Measurements from ENCODE around the gene STARD6. TPM values are rescaled to one million over a fixed set of nuclear protein-coding genes. Genes with fewer than 3 reads are reported as not detected.

STARD6 gene
- total and polyA plus RNA-seq, 12 donors = 0.06 TPM; not detected in 11

- TF ChIP-seq CTCF (IDR thresholded peaks at IDR 0.05) (no peak), POLR2A (IDR thresholded peaks at IDR 0.05) (no peak)
- no peaks in the 10 kb centered on the region for H3K4me1 ChIP-seq (replicated peaks in 1 of 2)
- intact Hi-C loops (cut with DNase I) = no loop called here
- H3K27ac ChIP-seq = no peak overlapping the region
- WGBS, 4 donors = 81 to 90% (median 85%) methylated on average over 4 of the region's 4 CpGs
- no peaks in the 10 kb centered on the region for H3K36me3 ChIP-seq (replicated peaks in 1 of 2)
- no peak overlapping the region for H3K4me3 ChIP-seq
- no peaks in the 10 kb centered on the region for H3K9me3 ChIP-seq (replicated peaks in 1 of 3)
- H3K27me3 ChIP-seq = no peaks in the 10 kb centered on the region
- no peak for DNase-seq
Observed at GRCh38 chr18:54338230-54338629, 19.4 kb downstream of the STARD6 start.

- Histone ChIP-seq H3K4me3 (no peak overlapping the region), H3K9me3 (replicated peaks in 1 of 3) (no peaks in the 10 kb centered on the region), H3K27ac (no peak overlapping the region), H3K4me1 (replicated peaks in 1 of 2) (no peaks in the 10 kb centered on the region), H3K36me3 (replicated peaks in 1 of 2) (no peaks in the 10 kb centered on the region), H3K27me3 (no peaks in the 10 kb centered on the region)
- no peak for TF ChIP-seq CTCF (IDR thresholded peaks at IDR 0.05)
- TF ChIP-seq POLR2A (IDR thresholded peaks at IDR 0.05) = no peak
- intact Hi-C loops (cut with DNase I) = no loop called here
- no peak for DNase-seq
- WGBS, 4 donors = 82 to 88% (median 85%) methylated on average over 2 of the region's 2 CpGs
Observed at GRCh38 chr18:54335638-54336173, 22.0 kb downstream of the STARD6 start.

GRCh38 chr18:54330768-54331548, 26.7 kb downstream of the STARD6 start:
- intact Hi-C loops (cut with DNase I) = no loop called here
- Histone ChIP-seq H3K27ac (no peak overlapping the region), H3K36me3 (replicated peaks in 1 of 2) (no peaks in the 10 kb centered on the region), H3K4me3 (no peak overlapping the region), H3K9me3 (replicated peaks in 1 of 3) (no peaks in the 10 kb centered on the region), H3K4me1 (replicated peaks in 1 of 2) (no peaks in the 10 kb centered on the region), H3K27me3 (no peaks in the 10 kb centered on the region)
- 56 to 66% (median 63%) methylated on average over 6 of the region's 6 CpGs for WGBS, 4 donors
- TF ChIP-seq POLR2A (IDR thresholded peaks at IDR 0.05) (no peak), CTCF (IDR thresholded peaks at IDR 0.05) (peak in 3 of 6 experiments; percentile 6 to 23 (median 17))
- no peak for DNase-seq

- no peak for DNase-seq
- no peaks in the 10 kb centered on the region for H3K4me1 ChIP-seq (replicated peaks in 1 of 2)
- no peaks in the 10 kb centered on the region for H3K27me3 ChIP-seq
- TF ChIP-seq CTCF (IDR thresholded peaks at IDR 0.05) (no peak), POLR2A (IDR thresholded peaks at IDR 0.05) (no peak)
- H3K4me3 ChIP-seq = no peak overlapping the region
- H3K36me3 ChIP-seq (replicated peaks in 1 of 2) = no peaks in the 10 kb centered on the region
- no peak overlapping the region for H3K27ac ChIP-seq
- H3K9me3 ChIP-seq (replicated peaks in 1 of 3) = no peaks in the 10 kb centered on the region
- intact Hi-C loops (cut with DNase I) = no loop called here
Observed at GRCh38 chr18:54329787-54330186, 27.9 kb downstream of the STARD6 start.
